GM18867 (cell line): ENCODE results near the gene COMMD4.
"Not testable (repeated sequence)": the region's sequence is repeated elsewhere in the genome, so short reads cannot be mapped to it uniquely, and the experiment has no call there.

ENCODE experiments used
- ATAC-seq: cut with Tn5 transposase; IDR thresholded peaks from one replicate; pipeline ENCODE4 v1.9.1; 2021; ENCODE audit warnings: mild to moderate bottlenecking, moderate library complexity; ENCODE audit not compliant: unreplicated experiment

The COMMD4 gene

DNA sequence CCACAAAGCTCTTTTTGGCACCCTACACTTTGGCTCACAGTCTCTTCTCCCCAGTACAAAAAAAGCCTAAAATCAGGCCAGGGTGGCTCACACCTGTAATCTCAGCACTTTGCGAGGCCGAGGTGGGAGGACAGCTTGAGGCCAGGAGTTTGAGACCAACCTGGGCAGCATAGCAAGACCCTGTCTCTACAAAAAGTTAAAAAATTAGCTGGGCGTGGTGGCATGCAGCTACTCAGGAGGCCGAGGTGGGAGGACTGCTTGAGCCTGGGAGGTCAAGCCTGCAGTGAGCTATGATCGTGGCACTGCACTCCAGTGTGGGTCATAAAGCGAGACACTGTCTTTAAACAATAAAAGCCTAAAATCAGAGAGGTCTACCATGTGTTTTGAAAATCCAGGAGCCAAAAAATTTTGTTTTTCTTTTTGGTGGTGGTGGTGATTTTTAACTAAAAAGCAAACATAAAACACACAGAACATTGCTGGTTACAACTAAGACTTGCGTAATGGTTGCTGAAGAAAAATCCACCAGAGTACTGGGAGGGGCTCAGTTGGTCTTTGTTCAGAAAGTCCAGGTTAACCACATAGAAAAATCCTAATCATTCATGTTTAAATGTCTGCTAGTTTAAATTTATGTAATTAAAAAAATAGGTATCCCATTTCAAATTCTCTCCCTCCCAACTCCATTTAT lies 34.2 kb downstream of the COMMD4 start:
- ATAC-seq = no peak

DNA sequence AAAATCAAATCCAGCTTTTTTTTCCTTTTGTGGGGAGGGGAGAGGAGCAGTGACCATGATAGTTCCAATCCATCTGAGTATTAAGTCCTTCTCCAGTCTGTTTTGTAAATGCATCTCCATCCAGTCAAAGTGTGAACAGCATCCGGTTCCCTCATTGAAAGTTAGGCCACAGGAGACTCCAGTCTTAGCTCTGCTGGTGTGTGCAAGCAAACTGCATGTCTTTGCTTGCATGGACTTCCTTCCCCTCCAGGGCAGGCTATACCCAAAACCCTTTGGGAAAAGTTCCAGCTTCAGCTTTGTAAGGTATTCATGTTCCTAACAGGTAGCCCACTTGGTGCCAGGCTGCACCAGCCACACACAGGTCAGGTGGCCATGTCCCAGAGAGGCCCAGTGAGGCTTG lies 35.6 kb downstream of the COMMD4 start:
- ATAC-seq = no peak

DNA sequence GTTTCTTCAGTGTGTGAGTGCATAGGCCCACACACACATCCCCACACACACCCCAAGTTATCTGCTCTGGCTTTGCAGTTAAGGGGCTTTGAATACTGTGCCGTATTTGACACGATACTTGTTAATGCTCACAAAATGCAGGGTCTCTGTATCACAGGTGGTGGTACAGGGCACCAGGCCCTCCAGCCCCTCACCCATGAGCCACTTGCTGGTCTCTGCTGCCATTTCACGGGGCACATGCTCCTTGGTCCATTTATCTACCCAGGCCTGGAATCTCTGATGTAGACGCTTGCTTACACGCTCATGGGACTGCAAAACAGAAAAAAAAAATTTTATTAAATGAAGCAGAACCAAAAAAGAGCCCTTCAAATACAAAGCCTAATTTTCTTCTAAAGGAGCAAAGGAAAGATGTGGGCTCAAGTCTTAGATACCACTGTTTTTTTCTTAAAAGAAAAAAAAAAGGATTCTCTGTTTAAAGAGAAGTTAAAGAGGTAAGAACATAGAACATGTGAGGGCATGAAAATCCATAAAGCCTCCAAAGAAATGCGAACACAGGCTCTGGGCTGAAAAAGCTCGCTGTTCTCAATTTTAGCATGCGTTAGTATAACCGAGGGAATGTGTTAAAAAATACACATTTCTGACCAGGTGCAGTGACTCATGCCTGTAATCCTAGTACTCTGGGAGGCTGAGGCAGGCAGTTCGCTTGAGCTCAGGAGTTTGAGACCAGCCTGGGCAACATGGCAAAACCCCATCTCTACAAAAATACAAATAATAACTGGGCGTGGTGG lies 36.2 kb downstream of the COMMD4 start:
- ATAC-seq = no peak

DNA sequence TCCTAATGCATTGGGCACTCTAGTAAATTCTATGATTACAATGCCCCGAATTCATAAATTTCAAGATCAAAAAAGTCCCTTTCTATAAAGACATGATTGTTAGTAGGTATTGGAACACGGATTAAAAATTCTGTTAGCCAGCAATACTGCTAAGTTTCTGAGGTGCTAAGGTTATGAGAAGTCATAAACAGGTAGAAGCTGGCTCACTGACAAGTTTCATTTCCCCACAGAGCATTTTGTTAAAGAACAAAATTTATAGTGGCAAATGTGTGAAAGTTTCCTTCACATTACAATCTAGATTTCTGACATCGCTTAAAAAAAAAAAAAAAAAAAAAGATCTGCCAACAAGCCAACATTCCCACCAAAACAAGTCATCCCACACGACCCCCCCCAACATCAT lies 44.9 kb downstream of the COMMD4 start:
- ATAC-seq = no peak

DNA sequence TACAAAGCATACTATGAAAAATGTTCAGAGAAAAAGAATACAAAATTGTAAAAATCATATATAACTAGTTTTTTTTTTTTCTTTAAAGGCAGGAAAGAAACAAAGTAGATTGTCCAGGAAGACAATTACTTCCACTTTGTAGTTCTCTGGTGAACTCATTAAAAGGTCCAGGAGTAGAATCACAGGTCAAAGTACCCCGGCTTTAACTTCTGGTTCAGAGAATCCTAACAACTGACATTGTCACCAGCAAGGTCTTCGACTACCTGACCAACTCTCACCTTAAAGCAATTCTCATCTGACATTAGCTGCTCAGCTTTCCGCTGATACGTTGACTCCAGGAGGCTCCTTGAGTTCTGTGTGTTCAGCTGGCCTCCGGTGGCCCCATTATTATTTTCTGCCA lies 48.1 kb downstream of the COMMD4 start:
- ATAC-seq = not testable (repeated sequence)
